Left colon (tissue), 2 donors: ENCODE results near the gene SMTNL1. TPM values are rescaled to one million over a fixed set of nuclear protein-coding genes. Genes with fewer than 3 reads are reported as not detected.

Experiments
- total RNA-seq, 2 donors: library from RNA; stranded (reverse); fragmentation: NEBNext Ultra II Directional; extraction: Animal tissue kit (Norgen Biotek cat#: 25700); gene quantifications; one replicate each; pipeline ENCODE4 v1.2.1, GENCODE V29; 2021
- donor health status: DM: no; HTN: no; CAD: no.
- donor health status: DM: yes; HTN: yes; CAD: no.

SMTNL1 gene
- total RNA-seq, 2 donors from 2014 or later: not detected

Other genes with a start within 250 kb of the SMTNL1 start
- gene TNKS1BP1, start 212.6 kb upstream of the SMTNL1 start, total RNA-seq: 100 to 1,000 TPM; 135 to 191 TPM
- gene SSRP1, start 201.7 kb upstream of the SMTNL1 start, total RNA-seq: 10 to 100 TPM; 56.5 to 67.8 TPM
- gene P2RX3, start 199.2 kb upstream of the SMTNL1 start, total RNA-seq: not detected
- gene PRG3, start 156.4 kb upstream of the SMTNL1 start, total RNA-seq: not detected
- under 1 TPM in 1 of 2 donors, not detected in 1; 0.22 TPM for gene PRG2, start 146.9 kb upstream of the SMTNL1 start, total RNA-seq
- 1 to 10 TPM; 6.9 to 9.6 TPM for gene SLC43A3, start 110.5 kb upstream of the SMTNL1 start, total RNA-seq
- under 1 TPM; 0.67 to 0.98 TPM for gene RTN4RL2, start 77.1 kb upstream of the SMTNL1 start, total RNA-seq
- 1 to 10 TPM; 7.1 to 9.6 TPM for gene SLC43A1, start 21.9 kb upstream of the SMTNL1 start, total RNA-seq
- 10 to 100 TPM; 28.6 to 47.4 TPM for gene TIMM10, start 6.8 kb upstream of the SMTNL1 start, total RNA-seq
- gene UBE2L6, start 30.1 kb downstream of the SMTNL1 start, total RNA-seq: 10 to 100 TPM; 27.6 to 47.2 TPM
- gene SERPING1, start 60.1 kb downstream of the SMTNL1 start, total RNA-seq: 10 to 100 TPM; 34.6 to 78.6 TPM
- gene YPEL4, start 112.3 kb downstream of the SMTNL1 start, total RNA-seq: 1 to 10 TPM in 1 of 2 donors, under 1 TPM in 1; 0.58 to 1.2 TPM
- 10 to 100 TPM; 11.4 to 11.8 TPM for gene CLP1, start 120.2 kb downstream of the SMTNL1 start, total RNA-seq
- gene ZDHHC5, start 130.5 kb downstream of the SMTNL1 start, total RNA-seq: 10 to 100 TPM; 74.4 to 90.6 TPM
- gene MED19, start 174.6 kb downstream of the SMTNL1 start, total RNA-seq: 10 to 100 TPM; 10.4 to 12.1 TPM
- gene TMX2, start 175.0 kb downstream of the SMTNL1 start, total RNA-seq: 100 to 1,000 TPM in 1 of 2 donors, 10 to 100 TPM in 1; 93.4 to 132 TPM
- gene SELENOH, start 203.9 kb downstream of the SMTNL1 start, total RNA-seq: 10 to 100 TPM; 64.0 to 77.4 TPM
- not detected for gene BTBD18, start 214.2 kb downstream of the SMTNL1 start, total RNA-seq
- gene CTNND1, start 224.2 kb downstream of the SMTNL1 start, total RNA-seq: 100 to 1,000 TPM; 458 to 553 TPM